Hypothalamus (tissue), 51 donors: ENCODE results near the gene IGSF9.

Experiments used
- DNase-seq, 51 donors: peaks; one replicate each; lab custom pipeline; 2025; lab: John Stamatoyannopoulos, UW

The IGSF9 gene

DNA sequence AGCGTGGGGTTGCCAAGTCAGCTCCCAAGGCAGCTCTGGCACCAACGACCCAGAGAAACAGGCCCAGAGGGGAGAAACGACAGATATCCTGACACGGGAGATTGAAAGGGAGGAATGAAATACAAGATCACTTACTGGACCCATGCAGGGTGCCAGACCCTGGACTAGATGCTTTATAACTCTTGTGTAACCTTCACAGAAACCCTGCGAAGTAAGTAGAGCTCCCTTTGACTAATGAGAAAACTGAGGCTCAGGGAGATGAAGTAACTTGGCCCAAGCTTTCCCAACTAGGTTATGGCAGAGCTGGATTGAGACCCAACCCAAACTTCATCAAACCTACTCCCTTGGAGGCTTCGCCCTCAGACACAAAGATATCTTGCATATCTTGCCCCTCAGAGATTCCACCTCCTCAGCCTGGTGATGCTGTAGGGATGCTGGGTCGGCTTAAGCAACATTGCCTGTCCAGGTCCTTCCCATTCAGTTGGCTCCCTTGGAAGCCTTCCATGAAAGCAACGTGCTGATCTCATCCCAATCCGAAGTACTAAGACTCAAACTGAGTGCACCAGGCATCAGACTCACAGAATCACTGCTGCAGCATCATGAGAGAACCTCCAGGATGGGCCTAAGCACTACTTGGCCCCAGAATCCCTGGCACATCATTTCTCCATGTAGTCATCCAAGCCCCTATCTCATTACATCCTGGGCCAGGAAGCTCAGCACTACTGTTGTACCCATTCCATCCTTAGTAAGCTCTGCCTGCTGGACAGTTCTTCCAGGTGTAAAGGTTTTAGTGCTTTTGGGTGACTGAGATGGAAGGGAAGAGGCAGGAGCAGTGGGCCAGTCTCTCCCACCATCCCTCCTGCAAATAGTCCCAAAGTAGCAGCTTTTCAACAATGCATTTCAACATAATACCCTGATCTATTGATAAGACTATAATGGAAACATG, 1.1 kb upstream of the IGSF9 start:
- DNase-seq: no peak

DNA sequence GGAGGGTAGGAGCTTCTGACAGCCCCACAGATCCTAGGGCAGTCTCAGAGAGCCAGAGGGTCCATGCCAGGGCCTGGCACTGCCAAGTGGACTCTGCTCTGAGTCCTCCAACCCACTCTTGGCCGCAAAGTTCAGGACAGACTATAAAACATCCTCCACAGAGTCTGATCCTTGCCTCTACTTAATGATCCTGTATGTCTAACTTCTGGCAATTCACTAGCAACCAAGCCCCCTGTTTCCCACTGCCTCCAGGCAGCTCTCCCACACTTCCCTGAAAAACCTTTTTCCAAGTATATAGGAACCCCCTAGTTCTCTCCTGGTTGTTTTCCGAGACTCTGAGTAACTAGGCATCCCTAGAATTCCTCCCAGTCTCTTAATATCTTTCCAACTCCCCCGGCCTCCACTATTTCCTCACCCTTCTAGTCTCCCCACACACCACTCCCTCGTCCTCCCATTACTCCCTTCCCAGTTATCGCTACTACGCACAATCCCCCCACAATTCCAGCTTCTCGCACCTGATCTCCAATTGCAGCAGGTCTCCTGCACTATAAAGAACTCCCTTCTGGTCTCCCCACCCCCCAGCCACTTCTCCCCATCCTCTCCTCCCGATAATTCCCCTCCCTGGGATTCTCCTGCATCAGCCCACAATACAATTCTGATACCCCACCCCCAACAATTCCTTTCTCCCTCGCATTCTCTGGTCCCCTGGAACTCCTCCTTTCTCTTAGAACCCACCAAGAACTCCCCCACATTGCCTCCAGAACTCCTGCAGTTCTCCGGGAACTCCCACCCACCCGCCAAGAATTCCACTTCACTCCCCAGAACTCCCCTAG, 574 bp downstream of the IGSF9 start:
- no peak for DNase-seq

DNA sequence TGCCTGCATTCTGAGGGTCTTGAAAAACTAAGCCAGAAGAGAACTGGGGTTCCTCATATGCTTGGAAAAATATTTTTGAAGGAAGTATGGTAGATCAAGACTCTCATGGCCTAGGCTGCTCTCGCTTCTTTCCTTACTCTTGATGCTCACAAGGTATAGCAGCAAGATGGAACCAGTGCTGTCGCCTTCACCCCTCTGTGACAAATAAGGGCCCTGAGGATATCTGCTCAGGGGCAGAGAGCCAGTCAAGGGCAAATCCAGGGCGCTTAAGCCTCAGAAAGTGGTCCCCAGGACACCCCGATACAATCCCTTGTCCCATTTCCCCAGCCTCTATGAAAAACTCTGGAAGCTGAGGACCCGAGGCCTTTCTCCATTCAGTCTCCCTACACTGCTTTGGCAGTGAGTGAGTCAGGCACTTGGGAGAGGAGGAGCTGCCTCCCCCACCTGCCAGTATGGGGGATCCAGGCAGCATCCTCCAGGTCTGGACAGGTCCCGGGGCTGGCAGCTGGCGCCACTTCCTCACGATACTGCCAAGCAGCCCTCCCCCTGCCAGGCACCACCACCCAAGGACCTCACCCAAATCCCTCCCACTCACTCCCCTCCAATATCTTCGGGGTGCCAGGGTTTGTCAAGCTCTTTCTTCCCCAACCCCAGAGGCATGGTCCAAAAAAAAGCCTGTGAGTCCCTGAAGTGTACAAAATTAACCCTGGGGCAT, 1.3 kb downstream of the IGSF9 start:
- no peak for DNase-seq

DNA sequence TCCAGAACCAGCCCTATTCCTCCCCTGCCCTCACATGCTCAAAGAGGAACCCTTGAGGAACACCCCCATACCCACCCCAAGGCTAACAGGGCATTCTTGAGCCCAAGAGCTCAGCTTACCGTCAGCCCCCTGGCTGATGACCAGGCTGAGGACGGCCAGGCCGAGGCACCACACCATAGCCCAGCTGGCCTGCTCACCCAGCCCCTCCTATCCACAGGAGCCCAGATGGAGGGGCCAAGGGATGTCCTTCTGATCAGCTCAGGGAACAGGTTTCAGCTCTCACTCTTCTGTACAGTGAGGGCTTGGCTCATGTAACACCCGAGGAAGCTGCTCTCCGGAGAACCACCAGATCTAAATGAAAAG, 2.2 kb downstream of the IGSF9 start:
- no peak for DNase-seq

DNA sequence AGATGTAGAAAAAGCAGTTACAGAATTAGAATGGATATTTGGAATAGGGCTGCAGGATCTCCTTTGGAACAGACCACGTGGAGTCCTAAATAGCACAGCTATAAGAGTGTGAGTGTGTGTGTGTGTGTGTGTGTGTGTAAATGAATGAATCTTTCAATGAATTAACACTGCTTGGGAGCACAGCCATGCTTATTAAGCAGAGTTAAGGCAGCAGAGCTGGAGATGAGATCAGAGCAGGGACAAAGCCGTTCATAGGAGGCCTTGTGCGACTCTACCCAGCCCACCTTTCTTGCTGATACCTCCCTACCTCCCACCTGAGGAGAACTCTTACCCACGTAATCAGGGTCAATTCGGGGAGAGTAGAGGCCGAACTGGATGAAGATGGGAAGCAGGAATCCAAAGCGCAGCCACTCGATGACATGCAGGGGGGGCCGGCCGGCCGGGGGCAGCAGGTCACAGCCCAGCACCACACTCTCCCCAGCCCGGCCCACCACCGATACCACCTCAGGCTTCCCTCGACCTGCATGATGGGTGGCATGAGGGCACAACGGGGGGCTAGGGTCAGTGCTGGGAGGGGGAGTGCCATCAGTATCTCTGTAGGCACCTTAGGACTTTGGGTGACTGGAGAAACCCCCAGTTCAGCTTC, 2.7 kb downstream of the IGSF9 start:
- DNase-seq: no peak

DNA sequence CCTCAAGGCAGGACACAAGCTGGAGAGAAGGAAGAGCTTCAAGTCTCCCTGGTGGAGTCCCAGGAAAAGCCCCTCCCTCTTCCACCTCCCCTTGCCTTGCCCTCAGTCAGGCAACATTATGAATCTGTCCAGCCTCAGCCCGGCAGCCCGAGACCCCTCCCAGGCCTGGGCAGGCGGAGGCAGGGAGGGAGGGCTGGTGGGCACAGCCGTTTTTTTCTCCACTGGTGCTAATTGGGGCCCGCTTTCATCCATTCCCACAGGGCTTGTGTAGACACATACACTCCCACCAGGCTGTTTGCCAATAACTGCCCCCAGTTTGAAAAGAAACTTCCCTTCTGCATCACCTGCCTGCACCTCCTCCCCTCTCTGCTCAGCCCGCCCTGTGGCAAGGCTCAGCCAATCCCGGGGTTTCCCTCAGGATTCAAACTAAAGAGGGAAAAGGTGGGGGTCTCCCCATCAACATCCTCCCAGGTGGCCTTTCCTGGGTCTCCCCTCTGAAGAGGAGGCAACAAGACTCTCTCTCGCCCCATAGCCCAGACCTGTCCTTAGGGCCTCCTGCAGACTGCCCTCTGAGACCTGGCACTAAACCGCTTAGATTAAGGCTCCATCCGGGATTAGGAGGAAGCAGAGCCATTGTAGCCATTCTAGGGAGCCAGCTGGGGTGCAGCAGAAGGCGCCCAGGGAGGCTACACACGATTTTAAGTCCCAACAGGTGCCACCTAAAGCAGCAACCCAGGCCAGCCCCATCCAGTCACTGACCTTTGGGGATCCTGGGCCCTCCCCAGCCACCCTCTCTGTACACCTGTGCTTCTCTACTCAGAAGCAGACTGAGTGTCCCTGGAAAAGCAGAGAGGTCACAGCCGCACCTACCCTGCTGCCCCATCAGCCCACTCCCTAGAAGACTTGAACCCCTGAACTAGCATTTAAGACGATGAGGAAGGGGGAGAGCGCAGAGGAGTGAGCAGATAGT, 3.5 kb downstream of the IGSF9 start:
- no peak for DNase-seq

DNA sequence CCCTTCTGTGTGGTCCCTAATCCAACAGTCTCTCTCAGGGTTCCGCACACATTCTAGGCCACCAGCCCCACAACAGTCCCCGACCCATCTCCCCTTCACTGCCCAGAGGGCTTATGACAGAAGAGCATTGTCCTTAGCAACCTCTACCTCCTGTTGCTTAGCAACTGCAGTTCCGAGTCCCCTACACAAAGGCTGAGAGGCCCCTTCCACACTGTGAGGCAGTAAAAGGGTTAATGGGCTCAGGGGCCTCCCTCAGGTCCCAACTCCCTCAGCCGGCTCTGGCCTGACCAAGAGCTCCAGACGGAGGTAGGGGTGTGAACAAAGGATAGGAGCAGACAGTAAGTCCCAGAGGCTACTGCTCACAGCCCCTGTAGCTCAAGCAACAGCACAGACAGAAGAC, 4.3 kb downstream of the IGSF9 start:
- DNase-seq: peak in 1 of 51 donors; percentile 22

DNA sequence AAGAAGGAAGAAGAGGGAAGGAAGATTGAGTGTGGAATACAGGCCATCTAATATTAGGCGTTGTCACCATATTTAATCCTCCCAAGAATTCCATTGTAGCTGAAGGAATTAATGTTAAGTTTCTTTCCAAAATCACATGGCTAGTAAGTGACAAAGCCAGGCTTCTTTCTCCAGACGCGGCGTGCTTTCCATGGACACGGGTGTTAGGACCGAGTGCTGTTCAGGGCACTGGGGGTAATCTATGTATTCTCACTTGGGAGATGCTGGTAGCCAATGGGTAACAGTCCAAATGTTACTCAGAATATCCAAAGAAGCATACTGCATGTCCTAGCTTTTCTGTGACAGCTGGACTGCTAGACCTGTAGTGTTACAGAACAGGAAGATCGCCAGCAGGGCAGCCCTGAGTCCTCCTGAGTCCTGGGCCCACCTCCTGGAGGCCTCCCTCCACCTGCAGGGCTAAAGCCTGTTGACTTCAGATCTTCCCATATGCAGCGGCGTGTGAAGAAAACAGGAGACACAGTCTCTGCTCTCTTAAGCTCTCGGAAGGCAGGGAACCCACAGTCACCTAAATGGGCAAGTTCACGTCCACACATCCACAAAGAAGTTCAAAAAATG, 5.3 kb downstream of the IGSF9 start:
- DNase-seq: no peak

DNA sequence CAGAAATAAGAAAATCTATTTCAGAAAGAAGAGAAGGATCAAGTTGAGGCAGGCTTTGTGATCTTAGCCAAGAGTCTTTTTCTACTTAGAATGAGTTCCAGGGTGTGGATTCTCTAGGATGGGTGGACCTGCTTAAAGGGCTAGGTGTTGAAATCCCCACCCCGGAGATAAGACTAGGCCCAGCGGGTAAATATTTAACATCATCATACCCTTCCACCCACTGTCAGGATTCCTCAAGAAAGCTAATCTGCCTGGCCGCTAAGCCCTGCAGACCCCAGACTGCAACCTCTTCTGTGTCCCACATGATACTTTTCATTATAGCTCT, 5.8 kb downstream of the IGSF9 start:
- DNase-seq: no peak

DNA sequence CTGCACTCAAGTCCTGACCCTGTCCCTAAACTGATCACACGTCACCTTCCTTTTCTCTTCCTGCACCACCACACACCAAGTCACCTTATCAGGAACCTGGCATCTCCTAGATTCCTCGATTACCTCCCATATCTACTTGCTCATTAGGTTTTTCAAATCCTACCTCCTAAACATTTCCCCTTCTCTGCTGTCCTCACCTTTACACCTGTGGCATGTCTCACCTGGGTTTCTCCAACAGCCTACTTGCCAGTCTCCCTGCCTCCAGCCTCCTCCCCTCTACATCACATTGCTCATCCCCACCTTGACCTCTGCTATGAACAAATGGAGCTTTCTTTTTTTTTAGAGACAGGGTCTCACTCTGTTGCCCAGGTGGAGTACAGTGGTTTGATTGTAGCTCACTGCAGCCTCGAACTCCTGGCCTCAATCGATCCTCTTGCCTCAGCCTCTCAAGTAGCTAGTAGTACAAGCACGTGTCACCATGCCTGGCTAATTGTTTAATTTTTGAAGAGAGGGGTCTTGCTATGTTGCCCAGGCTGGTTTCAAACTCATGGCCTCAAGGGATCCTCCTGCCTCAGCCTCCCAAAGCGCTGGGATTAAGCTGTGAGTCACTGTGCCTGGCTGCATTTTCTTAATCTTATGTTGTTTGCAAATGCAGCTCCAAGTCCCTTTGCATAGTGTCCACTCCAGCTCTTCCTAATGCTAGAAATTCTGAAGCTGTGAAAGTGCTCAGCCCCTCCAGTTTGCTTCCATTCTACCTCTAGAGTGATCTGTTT, 6.3 kb downstream of the IGSF9 start:
- DNase-seq: no peak

DNA sequence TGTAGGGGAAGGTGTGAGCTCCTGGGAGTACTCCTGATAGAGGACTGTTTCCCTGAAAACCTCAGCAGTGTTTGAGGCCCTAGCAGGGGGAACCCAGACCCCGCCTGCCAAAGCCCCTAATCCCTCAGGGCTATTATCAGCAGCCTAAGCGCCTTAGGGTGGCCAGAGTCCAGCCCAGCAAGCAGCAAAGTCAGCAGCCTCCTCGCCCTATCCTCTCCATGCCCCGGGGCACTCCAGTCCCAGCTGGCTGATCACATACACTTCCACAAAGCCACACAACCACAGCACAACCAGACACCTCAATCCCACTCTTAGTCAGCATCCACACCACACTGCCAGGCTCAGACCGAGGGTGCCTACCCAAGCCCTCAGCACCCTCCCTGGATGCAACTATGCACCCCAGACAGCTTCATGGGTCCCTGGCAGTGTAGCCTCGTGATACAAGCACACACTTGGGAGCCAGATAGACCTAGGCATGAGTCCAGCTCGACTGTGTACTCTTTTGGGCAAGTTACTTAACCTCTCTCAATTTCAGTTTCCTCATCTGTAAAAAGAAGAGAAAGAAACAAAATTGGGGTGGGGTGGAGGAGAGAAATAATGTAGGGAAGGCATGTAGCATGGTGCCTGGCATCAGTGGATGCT, 7.1 kb downstream of the IGSF9 start:
- DNase-seq: no peak

DNA sequence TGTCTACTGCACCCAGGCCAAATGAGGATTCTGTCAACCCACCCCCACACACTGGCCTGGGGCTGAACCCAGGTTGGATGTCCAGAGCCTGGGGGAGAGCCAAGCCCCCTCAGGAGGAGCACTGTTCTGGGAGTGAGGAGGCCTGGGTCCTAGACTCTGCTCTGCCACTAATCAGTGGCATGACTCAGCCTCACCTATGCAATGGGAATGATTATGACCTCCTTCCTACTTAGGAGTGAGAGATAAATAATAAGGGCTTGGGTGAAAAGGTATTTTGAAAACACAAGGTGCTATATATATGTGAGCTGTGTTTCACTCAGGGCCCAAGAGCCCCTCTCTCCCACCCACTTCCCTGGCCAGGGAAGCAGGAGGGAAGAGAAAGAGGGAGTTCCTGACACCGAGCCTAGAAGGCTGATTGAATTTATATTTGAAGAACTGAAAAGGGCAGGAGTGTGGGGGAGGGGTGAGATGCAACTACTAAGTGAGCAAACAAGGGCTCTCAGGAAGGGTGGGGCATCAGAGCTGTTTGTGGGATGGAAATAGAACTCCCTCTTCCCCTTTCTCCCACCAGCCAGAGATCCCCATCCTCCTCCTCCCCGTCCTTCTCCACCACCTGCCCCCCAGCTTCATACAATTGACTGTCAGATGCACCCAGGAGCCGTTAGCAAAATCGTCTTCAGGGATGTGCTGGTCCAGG, 8.2 kb downstream of the IGSF9 start:
- no peak for DNase-seq

DNA sequence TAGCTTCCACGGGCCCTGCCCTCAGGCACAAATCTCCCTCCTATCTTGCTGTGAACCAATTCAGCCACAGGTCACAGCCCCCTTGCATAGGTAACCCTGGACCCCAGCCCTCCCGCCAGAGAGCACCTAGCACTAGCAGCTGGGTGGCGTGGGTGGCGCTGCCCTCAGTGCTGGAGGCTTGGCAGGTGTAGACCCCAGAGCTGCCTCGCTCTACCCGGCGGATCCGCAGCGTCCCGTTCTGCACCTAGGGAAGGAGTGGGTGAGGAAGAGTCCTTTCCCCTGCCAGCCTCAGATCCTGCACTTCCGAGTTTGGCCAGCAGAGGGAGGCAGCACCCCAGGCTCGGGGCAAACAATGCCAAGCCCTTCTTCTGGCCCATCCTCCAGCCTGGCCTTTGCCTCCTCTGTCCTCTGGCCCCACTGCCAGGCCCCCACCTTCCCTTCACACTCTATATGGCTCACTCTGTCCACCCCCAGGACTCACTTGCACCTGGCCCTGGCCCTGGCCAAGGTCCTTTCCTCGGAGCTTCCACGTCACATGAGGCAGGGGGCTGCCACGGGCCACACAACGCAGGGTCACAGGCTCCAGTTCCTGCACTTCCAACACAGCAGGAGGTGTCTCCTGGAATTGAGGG, 9.0 kb downstream of the IGSF9 start:
- peak in 35 of 51 donors; percentile 5 to 66 (median 28) for DNase-seq

DNA sequence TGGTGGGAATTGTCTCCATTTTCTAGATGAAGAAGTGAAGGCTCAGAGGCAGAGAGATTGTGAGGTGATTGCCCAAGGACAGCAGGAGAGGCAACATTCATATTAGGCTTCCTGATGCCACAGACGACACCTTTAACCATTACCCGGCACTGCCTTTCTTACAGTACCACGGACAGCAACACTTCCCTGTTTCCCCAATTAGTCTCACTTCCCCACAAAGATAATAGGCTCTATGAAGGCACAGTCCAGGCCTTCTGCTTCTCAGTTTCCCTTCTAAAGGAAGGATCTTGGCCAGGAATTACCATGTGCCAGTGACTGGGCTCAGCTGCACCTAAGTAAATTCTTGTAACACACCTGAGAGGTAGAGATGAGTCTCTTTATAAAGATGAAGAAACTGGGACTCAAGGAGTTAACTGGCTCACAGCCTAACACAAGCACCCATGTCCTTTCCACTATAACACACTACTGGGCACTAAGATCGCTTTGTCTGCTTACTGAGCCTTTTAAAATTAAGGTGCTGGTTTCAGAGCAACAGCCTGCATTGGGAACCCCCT, 9.6 kb downstream of the IGSF9 start:
- no peak for DNase-seq

DNA sequence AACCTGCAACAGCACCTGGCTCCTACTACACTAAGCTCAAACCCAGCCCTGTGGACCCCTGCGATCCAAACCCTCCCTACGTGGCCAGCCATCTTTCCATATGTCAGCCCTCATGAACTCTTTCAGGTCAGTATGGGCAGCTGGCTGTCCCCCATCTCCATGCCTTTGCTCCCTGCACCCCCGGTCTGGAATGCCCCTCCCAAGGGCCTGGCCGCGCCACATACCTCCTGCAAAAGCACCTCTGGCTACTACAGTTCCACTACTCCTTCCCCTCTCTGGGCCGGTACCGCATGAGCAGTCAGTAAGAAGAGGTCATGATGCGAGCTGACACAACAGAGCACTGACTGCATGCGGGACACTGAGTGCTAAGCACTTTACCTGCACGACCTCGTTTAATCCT, 10.1 kb downstream of the IGSF9 start:
- DNase-seq: no peak
